OCI-LY1 (cell line): Measurements from ENCODE around the gene CEMIP2.

Experiments used
- CTCF ChIP-seq: fragments of 200-600 bp; sonication (generic), shearing (Covaris generic); IDR thresholded peaks from 2 replicates; pipeline ENCODE4 v1.5.1; 2017; ENCODE audit warnings: mild to moderate bottlenecking, antibody characterized with exemption, low read length, moderate library complexity, mixed read lengths
- EZH2 ChIP-seq: fragments of 200-600 bp; sonication (generic), shearing (Covaris generic); IDR thresholded peaks from 2 replicates; pipeline ENCODE4 v1.8.0; 2017; ENCODE audit warnings: borderline replicate concordance, mixed run types, mild to moderate bottlenecking, antibody characterized with exemption, low read length, moderate library complexity, mixed read lengths

GRCh38 chr9:71671289-71671688 is 97.0 kb downstream of the CEMIP2 start:
- no peak for TF ChIP-seq CTCF
- TF ChIP-seq EZH2 = no peak
